Lung (tissue), 12 donors: ENCODE data around the gene SLC35F4. TPM values are rescaled to one million over a fixed set of nuclear protein-coding genes. Genes with fewer than 3 reads are reported as not detected.
"Not testable (repeated sequence)": the region's sequence is repeated elsewhere in the genome, so short reads cannot be mapped to it uniquely, and the experiment has no call there.

Experiments used
- ATAC-seq: fragments of 200-7000 bp; cut with Tn5 transposase; one replicate; pipeline ENCODE4 v1.9.1; 2020; ENCODE audit warnings: moderate number of reproducible peaks; ENCODE audit not compliant: insufficient read depth, low FRiP score
- DNase-seq, 3 donors: peaks; one replicate each; pipeline ENCODE4 v3.0.0-alpha.2; 2013 to 2017
- H3K27ac ChIP-seq, 2 donors: one replicate each; pipeline ENCODE4 v1.5.1; 2013; ENCODE audit warnings: mild to moderate bottlenecking in 2 of 2, moderate library complexity in 2 of 2, control low read depth in 1 of 2, inconsistent platforms in 1 of 2, low read depth in 1 of 2, low read length in 1 of 2
- H3K27me3 ChIP-seq, 3 donors: one replicate each; pipeline ENCODE4 v1.5.1; 2013; ENCODE audit warnings: low read length in 2 of 3; ENCODE audit not compliant: control insufficient read depth in 3 of 3, insufficient read depth in 3 of 3
- H3K36me3 ChIP-seq, 4 donors: one replicate each; pipeline ENCODE4 v1.5.1; 2013; ENCODE audit warnings: low read length in 4 of 4, mild to moderate bottlenecking in 1 of 4, moderate library complexity in 1 of 4; ENCODE audit not compliant: control insufficient read depth in 4 of 4, insufficient read depth in 4 of 4
- H3K4me1 ChIP-seq, 5 donors: one replicate each; pipeline ENCODE4 v1.5.1; 2013; ENCODE audit warnings: low read length in 5 of 5, mild to moderate bottlenecking in 2 of 5, moderate library complexity in 1 of 5; ENCODE audit not compliant: control insufficient read depth in 5 of 5, insufficient read depth in 5 of 5
- H3K4me3 ChIP-seq: one replicate; pipeline ENCODE4 v1.5.1; 2013; ENCODE audit warnings: mild to moderate bottlenecking, control low read depth, moderate library complexity
- H3K9ac ChIP-seq, 2 donors: one replicate each; pipeline ENCODE4 v1.5.1; 2013; ENCODE audit warnings: low read length in 2 of 2, control low read depth in 1 of 2; ENCODE audit not compliant: insufficient read depth in 1 of 2
- H3K9me3 ChIP-seq, 4 donors: one replicate each; pipeline ENCODE4 v1.5.1; 2013; ENCODE audit warnings: low read length in 3 of 4, mild to moderate bottlenecking in 1 of 4, moderate library complexity in 1 of 4; ENCODE audit not compliant: control insufficient read depth in 4 of 4, insufficient read depth in 3 of 4
- WGBS, 2 donors: extraction: QIAGEN DNeasy Blood & Tissue Kit; methylation state at CpG; one replicate each; pipeline ENCODE4 v1.1.7; 2013; 5-methylcytosine and 5-hydroxymethylcytosine counted together
- polyA plus RNA-seq, 2 donors: library from polyadenylated mRNA; stranded (reverse); fragments of 200-250 nt; gene quantifications; one replicate each; pipeline ENCODE4 v1.2.1, GENCODE V29; 2013
- total RNA-seq, 2 donors: library from RNA; depleted of rRNA in 1 of 2; stranded (reverse); fragments of >200 nt in 1 of 2; gene quantifications; one replicate each; pipeline ENCODE4 v1.2.1, GENCODE V29; 2014 to 2021
- TF ChIP-seq, protein P1 (sequence below): IDR thresholded peaks from 2 replicates; pipeline ENCODE4 v1.5.1; 2012; ENCODE audit warnings: mild to moderate bottlenecking; ENCODE audit errors: control extremely low read depth, extremely low read depth
- donor health status: control.
- donor health status: control.
- donor health status: Bipolar disorder and iron deficiency.
- donor health status: healthy.
- donor health status: DM: yes; HTN: yes; CAD: no.

The SLC35F4 gene
- total and polyA plus RNA-seq, 4 donors = not detected

DNA sequence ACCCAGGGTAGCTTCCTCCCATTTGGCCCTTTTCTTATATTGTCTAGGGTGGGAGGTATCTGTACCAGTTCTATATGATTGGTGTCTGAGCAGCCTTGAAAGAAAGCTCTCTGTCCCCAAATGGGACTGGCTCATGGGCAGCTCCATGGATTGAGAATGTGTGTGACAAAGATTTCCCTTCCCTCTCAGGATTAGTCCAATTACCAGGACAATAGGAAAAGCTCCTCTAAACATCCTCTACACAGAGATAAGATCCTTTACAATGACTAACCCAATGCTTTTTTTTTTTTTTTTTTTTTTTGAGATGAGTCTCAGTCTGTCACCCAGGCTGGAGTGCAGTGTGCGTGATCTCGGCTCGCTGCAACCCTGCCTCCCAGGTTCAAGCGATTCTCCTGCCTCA is 112.1 kb downstream of the SLC35F4 start:
- Histone ChIP-seq H3K9me3 (peaks cover 0 to 3% (median 0%) of the 10 kb centered on the region in 4 donors), H3K4me3 (no peak overlapping the region), H3K36me3 (no peaks in the 10 kb centered on the region), H3K27me3 (no peaks in the 10 kb centered on the region), H3K4me1 (no peaks in the 10 kb centered on the region), H3K9ac (no peak overlapping the region), H3K27ac (no peak overlapping the region)
- 89 to 99% methylated on average over 4 of the region's 4 CpGs for WGBS, 2 donors
- TF ChIP-seq, protein P1, sequence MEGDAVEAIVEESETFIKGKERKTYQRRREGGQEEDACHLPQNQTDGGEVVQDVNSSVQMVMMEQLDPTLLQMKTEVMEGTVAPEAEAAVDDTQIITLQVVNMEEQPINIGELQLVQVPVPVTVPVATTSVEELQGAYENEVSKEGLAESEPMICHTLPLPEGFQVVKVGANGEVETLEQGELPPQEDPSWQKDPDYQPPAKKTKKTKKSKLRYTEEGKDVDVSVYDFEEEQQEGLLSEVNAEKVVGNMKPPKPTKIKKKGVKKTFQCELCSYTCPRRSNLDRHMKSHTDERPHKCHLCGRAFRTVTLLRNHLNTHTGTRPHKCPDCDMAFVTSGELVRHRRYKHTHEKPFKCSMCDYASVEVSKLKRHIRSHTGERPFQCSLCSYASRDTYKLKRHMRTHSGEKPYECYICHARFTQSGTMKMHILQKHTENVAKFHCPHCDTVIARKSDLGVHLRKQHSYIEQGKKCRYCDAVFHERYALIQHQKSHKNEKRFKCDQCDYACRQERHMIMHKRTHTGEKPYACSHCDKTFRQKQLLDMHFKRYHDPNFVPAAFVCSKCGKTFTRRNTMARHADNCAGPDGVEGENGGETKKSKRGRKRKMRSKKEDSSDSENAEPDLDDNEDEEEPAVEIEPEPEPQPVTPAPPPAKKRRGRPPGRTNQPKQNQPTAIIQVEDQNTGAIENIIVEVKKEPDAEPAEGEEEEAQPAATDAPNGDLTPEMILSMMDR = no peak
- ATAC-seq (no peak), DNase-seq (no peak)

DNA sequence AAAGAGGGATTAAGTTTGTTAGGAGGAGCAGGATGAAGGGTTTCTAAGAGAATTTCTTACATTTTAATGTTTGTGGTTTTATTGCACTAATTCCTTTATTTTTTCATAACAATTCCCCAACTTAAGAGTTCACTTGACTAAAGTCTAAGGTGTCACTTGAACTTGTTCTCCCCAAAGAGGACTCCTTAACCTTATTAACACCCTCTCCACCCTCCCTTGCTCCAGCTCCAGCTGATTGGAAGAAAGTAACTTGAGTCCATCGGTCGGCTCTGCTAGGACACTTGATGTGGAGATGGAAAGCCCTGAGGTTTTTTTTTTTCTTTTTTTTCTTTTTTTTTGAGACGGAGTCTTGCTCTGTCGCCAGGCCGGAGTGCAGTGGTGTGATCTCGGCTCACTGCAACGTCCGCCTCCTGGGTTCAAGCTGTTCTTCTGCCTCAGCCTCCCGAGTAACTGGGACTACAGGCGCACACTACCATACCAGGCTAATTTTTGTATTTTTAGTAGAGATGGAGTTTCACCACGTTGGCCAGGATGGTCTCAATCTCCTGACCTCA is 113.7 kb downstream of the SLC35F4 start:
- DNase-seq, H3K4me1 ChIP-seq, H3K27ac ChIP-seq, H3K9ac ChIP-seq, H3K9me3 ChIP-seq, H3K4me3 ChIP-seq, H3K36me3 ChIP-seq, H3K27me3 ChIP-seq: not testable (repeated sequence)
- peak; percentile 45 for ATAC-seq
- 65 to 82% methylated on average over 11 of the region's 11 CpGs for WGBS, 2 donors

DNA sequence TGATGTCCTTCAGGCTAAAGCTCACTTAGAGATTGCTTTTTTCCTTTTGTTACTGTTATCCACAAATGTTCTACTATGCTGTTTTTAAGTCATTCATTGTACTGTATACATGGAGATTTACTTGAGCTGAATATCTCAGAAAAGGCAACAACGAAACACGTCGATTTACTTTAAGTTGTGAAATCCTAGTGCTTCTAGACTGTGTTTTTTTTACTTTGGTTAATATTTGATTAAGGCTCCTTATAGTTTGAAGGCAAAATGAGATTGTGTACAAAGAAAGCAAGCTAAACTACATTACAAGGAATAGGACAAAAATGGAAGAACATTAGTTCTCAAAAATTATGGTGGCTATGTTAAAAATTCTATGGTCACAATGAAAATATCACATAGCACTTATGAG is 114.5 kb downstream of the SLC35F4 start:
- Histone ChIP-seq H3K4me1 (no peaks in the 10 kb centered on the region), H3K27me3 (no peaks in the 10 kb centered on the region), H3K4me3 (no peak overlapping the region), H3K27ac (no peak overlapping the region), H3K9ac (no peak overlapping the region), H3K36me3 (no peaks in the 10 kb centered on the region), H3K9me3 (peaks cover 0 to 3% (median 0%) of the 10 kb centered on the region in 4 donors)
- TF ChIP-seq, protein P1 = no peak
- no peak for ATAC-seq
- 68 to 82% methylated on average over 3 of the region's 3 CpGs for WGBS, 2 donors
- peak in 2 of 3 donors; percentile 24 to 45 for DNase-seq

DNA sequence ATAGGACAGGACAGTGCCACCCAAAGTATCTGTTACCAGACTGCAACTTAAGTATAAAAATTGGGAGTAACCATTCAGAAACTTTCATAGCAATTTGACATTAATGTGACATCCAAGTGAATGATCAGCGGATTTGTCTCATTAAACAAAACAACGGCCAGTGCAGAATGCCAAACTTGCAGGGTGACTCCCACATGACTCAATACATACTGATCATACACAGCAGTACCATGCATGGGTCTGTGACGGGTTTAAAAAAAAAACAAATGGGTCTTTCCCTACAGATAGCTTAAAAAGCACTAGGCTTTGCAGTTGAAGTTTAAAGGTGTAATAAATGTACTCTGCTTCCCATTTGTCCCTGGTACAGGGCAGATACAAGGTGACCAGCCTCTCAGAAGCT is 116.6 kb downstream of the SLC35F4 start:
- peaks cover 0 to 3% (median 0%) of the 10 kb centered on the region in 4 donors for H3K9me3 ChIP-seq
- H3K9ac ChIP-seq = no peak overlapping the region
- DNase-seq = no peak
- H3K27ac ChIP-seq = no peak overlapping the region
- no peak overlapping the region for H3K4me3 ChIP-seq
- no peaks in the 10 kb centered on the region for H3K27me3 ChIP-seq
- no peaks in the 10 kb centered on the region for H3K36me3 ChIP-seq
- TF ChIP-seq, protein P1 = no peak
- WGBS, 2 donors = 79 to 87% methylated on average over 3 of the region's 3 CpGs
- H3K4me1 ChIP-seq = no peaks in the 10 kb centered on the region
- ATAC-seq = no peak
